ENCODE measurements around the gene RNF222.

GRCh38 chr17:8398980-8399379 is 1.4 kb upstream of the RNF222 start:
- TF ChIP-seq CTCF (IDR thresholded peaks at IDR 0.05; ENCODE audit: low read depth, low read length) (no peak), POLR2A (IDR thresholded peaks at IDR 0.05; ENCODE audit: extremely low read depth, insufficient read length) (no peak), MAX (IDR thresholded peaks at IDR 0.05; ENCODE audit: low read depth, low read length) (no peak)

Measured in NB4 (cell line).